Measurements from ENCODE around the gene OR9A2. TPM values are rescaled to one million over a fixed set of nuclear protein-coding genes. Genes with fewer than 3 reads are reported as not detected.

The OR9A2 gene
- total and polyA plus RNA-seq, 12 donors, result 0.25 TPM; not detected in 11

DNA sequence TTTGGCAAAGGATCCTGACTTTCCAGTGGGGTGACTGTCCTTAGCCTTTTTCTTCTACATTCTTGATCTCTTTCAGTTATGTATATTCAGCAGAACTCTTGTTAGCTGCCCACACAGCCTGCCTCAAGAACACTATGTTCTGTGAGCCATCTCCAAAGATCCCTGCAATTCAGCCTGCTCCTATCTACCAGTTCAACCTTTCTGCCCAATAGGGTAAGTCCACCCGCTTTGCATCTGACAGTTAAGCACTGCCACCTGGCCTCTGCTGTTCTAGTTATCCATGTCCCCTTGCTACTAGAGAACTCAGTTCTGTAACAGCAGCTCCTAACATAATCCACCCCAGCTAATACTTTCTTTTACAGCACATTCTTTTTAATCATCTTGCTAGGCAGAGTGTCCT, 13.5 kb downstream of the OR9A2 start:
- 78 to 82% methylated on average over 1 of the region's 1 CpG for WGBS, 2 donors
- Histone ChIP-seq H3K36me3 (no peaks in the 10 kb centered on the region), H3K27ac (peak overlapping the region in 3 of 10 donors; percentile 5 to 47 (median 31)), H3K4me3 (no peak overlapping the region), H3K9me3 (no peaks in the 10 kb centered on the region), H3K27me3 (peaks cover 0 to 15% (median 0%) of the 10 kb centered on the region in 7 donors), H3K4me1 (peaks cover 0 to 10% (median 4%) of the 10 kb centered on the region in 9 donors)
- DNase-seq (no peak), ATAC-seq (peak in 4 of 8 donors; percentile 11 to 41 (median 26))
- TF ChIP-seq, protein P1, sequence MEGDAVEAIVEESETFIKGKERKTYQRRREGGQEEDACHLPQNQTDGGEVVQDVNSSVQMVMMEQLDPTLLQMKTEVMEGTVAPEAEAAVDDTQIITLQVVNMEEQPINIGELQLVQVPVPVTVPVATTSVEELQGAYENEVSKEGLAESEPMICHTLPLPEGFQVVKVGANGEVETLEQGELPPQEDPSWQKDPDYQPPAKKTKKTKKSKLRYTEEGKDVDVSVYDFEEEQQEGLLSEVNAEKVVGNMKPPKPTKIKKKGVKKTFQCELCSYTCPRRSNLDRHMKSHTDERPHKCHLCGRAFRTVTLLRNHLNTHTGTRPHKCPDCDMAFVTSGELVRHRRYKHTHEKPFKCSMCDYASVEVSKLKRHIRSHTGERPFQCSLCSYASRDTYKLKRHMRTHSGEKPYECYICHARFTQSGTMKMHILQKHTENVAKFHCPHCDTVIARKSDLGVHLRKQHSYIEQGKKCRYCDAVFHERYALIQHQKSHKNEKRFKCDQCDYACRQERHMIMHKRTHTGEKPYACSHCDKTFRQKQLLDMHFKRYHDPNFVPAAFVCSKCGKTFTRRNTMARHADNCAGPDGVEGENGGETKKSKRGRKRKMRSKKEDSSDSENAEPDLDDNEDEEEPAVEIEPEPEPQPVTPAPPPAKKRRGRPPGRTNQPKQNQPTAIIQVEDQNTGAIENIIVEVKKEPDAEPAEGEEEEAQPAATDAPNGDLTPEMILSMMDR (IDR thresholded peaks at IDR 0.05), result no peak
- intact Hi-C loops (cut with DNase I), result no loop called here

GRCh38 chr7:143012409-143012808, 14.5 kb downstream of the OR9A2 start:
- TF ChIP-seq, protein P1 (IDR thresholded peaks at IDR 0.05), result no peak

GRCh38 chr7:143012001-143012400, 14.9 kb downstream of the OR9A2 start:
- DNase-seq, result no peak
- Histone ChIP-seq H3K4me3 (no peak overlapping the region), H3K4me1 (peaks cover 0 to 11% (median 4%) of the 10 kb centered on the region in 9 donors), H3K36me3 (no peaks in the 10 kb centered on the region), H3K27me3 (peaks cover 0 to 25% (median 0%) of the 10 kb centered on the region in 7 donors), H3K9me3 (no peaks in the 10 kb centered on the region), H3K27ac (no peak overlapping the region)
- TF ChIP-seq, protein P1 (IDR thresholded peaks at IDR 0.05), result no peak
- WGBS, 2 donors, result 83 to 85% methylated on average over 7 of the region's 7 CpGs
- intact Hi-C loops (cut with DNase I), result no loop called here
- no peak for ATAC-seq

More at GRCh38 chr7:143012409-143012808, 14.5 kb downstream of the OR9A2 start:
- H3K9me3 ChIP-seq, result no peaks in the 10 kb centered on the region
- H3K27ac ChIP-seq, result no peak overlapping the region
- DNase-seq (no peak), ATAC-seq (no peak)
- H3K4me3 ChIP-seq, result no peak overlapping the region
- intact Hi-C loops (cut with DNase I), result no loop called here
- peaks cover 0 to 11% (median 4%) of the 10 kb centered on the region in 9 donors for H3K4me1 ChIP-seq
- WGBS, 2 donors, result 86 to 89% methylated on average over 4 of the region's 4 CpGs
- no peaks in the 10 kb centered on the region for H3K36me3 ChIP-seq
- peaks cover 0 to 21% (median 0%) of the 10 kb centered on the region in 7 donors for H3K27me3 ChIP-seq

GRCh38 chr7:143008007-143008901, 18.7 kb downstream of the OR9A2 start:
- Histone ChIP-seq H3K4me1 (peaks cover 0 to 6% (median 0%) of the 10 kb centered on the region in 9 donors), H3K27ac (no peak overlapping the region), H3K4me3 (no peak overlapping the region), H3K9me3 (no peaks in the 10 kb centered on the region), H3K27me3 (peaks cover 0 to 26% (median 0%) of the 10 kb centered on the region in 7 donors), H3K36me3 (no peaks in the 10 kb centered on the region)
- ATAC-seq, result peak; percentile 69 to 95 (median 90)
- TF ChIP-seq, protein P1 (IDR thresholded peaks at IDR 0.05), result peak; percentile 87 to 99 (median 97)
- 37% methylated on average over 24 of the region's 24 CpGs for WGBS, 2 donors
- peak; percentile 77 to 81 for DNase-seq
- intact Hi-C loops (cut with DNase I), result loop anchor here in 9 of 10 donors (1.0 to 10.0 kb wide), 7 partner anchors 151 to 383 kb away; partner anchors contain the start of gene EPHB6 (in 3 of the 9)

All from heart right ventricle (tissue), 16 donors.